HG03025 (cell line): ENCODE data around the gene MEX3A.
"Not testable (repeated sequence)": the region's sequence is repeated elsewhere in the genome, so short reads cannot be mapped to it uniquely, and the experiment has no call there.

ENCODE experiments used
- ATAC-seq: cut with Tn5 transposase; IDR thresholded peaks from one replicate; pipeline ENCODE4 v1.9.1; 2021; ENCODE audit warnings: mild to moderate bottlenecking, moderate library complexity; ENCODE audit not compliant: unreplicated experiment, low FRiP score

Gene MEX3A

DNA sequence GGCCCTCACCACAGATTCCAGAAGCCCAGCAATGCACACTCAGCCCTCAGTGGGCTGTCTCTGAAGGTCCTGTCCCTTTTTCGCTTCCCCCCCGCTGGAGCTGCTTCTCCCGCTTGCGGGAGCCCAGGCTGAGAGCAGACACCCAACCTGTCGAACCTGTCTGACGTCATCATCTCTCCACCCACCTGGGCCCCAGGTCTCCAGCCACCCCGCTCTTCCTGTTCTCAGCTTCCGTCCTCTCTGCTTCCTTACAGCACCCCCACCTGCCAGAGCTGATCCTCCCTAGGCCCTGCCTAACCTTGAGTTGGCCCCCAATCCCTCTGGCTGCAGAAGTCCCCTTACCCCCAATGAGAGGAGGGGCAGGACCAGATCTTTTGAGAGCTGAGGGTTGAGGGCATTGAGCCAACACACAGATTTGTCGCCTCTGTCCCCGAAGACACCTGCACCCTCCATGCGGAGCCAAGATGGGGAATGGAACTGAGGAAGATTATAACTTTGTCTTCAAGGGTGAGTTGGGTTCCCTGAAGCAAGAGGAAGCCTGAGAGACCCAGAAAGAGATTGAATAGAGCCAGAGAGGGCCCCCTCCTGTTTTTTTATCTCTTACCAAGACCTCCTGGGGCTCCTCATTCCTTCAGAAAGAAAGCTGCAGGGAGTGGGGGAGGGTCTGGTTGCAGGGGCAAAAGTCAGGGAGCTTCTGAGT lies 21.2 kb downstream of the MEX3A start, which contains the start of gene RAB25:
TSS of gene RAB25 (plus strand) at position 224 of the 700 bp plus-strand sequence. CDS start at position 465, 241 bp downstream.
- ATAC-seq, result no peak

- no peak for ATAC-seq
These were observed 25.9 kb downstream of the MEX3A start for GRCh38 chr1:156056326-156056849.

GRCh38 chr1:156055281-156056048 lies 26.8 kb downstream of the MEX3A start:
- no peak for ATAC-seq

- ATAC-seq, result peak; percentile 64
These were observed 27.6 kb downstream of the MEX3A start, which contains the start of gene LAMTOR2 for GRCh38 chr1:156054500-156055280. TSS of gene LAMTOR2 (plus strand) at chr1:156054782. CDS start at chr1:156054890, 108 bp downstream.

- no peak for ATAC-seq
These were observed 28.3 kb downstream of the MEX3A start, which contains the start of gene UBQLN4 for GRCh38 chr1:156053768-156054499. TSS of gene UBQLN4 (minus strand) at chr1:156053798. CDS start at chr1:156053701, 97 bp downstream.

GRCh38 chr1:156052862-156053767 lies 29.1 kb downstream of the MEX3A start:
- no peak for ATAC-seq

DNA sequence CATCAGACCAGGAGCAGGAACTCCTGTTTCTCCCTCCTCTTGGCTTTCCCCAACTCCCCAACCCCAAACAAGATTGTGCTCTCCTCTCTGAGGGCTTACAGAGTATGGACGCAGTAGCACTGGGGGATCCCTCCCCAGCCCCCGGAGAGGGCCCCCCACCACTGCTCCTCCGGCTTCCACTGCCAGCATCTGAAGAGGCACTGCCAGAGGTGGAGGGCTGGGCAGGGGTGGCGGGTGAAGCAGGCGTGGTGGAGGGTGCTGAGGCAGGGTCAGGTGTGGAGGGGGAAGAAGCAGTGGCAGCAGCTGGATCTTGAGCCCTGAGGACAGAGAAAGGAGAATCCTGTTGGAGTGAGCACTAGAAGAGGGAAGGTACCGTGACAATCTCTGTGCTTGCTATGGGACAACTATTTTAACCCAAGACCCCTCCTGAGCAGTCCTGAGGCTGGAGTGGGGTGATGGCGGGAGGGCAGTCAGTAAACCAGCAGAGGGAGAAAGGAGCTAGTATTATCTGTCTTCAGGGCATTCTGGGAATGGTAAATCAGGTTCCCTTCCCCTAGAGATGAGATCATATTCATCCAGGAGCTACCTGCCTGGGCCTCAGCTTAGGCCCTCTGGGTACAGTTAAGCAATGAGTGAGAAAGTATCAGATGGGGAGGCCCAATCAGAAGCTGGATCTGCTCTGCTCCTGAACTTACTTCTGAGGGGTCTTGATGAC lies 31.1 kb downstream of the MEX3A start:
- ATAC-seq, result no peak

DNA sequence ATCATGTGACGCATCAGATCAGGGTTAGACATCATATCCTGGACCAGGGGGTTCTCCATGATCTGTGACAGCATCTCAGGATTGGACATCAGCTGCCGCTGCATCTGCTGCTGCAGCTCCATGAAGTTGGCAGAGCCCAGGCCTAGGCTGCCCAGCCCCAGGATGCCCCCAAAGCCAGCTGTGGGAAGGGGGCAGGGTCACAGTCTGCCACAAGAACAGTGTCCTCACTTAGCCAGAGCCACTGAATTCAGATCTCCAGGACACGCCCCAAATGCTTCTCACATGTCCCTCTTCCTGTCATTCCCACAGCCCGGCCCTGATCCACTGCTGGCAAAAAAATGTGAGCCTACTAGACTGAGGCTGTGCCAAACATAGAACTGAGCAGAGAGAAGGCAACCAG lies 31.9 kb downstream of the MEX3A start:
- ATAC-seq, result no peak

- ATAC-seq, result no peak
These were observed 33.5 kb downstream of the MEX3A start for GRCh38 chr1:156048663-156049258.

DNA sequence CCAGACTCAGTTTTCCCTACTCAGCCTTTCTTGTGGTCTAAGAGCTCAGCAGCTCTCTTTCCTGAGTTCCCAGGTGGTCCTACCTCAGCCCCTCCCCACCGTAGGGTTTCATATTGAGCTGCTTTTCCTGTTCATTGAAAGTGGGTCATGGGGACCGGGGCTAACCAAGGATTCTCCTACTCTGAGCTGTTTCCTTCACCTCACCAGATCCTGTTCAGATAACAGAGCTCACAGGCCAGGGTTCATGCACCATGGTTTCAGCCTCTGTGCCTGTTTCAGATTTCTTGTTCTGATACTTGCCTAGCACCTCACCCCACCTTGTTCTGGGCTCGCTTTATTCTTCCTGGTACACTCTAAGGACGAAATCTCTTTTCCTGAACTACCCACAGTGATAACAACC lies 37.2 kb downstream of the MEX3A start:
- no peak for ATAC-seq

- no peak for ATAC-seq
These were observed 39.4 kb downstream of the MEX3A start for GRCh38 chr1:156042828-156043227.

DNA sequence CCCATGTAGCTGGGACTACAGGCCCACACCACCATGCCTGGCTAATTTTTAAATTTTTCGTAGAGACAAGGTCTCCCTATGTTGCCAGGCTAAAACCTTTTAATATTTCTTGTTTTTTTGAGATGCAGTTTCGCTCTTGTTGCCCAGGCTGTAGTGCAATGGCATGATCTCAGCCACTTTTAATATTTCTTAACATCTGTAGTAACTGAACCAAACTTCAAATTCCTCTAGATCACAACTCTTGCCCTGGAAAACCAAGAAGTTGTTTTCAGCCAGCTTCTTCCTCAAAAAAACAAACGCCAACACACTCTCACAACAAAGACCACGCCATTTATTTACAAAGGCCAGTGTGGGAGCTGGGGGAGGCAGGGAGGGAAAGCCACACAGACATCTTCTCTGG lies 47.3 kb downstream of the MEX3A start:
- not testable (repeated sequence) for ATAC-seq

- ATAC-seq, result no peak
These were observed 49.3 kb downstream of the MEX3A start for GRCh38 chr1:156033011-156033410.

DNA sequence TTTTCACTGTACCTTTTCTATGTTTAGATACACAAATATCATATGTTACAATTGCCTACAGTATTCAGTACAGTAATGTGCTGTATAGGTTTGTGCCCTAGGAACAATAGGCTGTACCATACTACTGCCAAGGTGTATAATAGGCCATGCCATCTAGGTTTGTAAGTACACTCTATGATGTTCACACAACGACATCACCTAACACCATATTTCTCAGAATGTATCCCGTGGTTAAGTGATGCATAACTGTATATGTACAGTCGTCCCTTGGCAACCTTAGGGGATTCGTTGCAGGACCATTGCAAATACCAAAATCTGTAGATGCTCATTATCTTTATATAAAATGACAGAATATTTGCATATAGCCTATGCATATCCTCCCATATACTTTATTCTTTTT lies 55.7 kb downstream of the MEX3A start:
- ATAC-seq, result no peak

- no peak for ATAC-seq
These were observed 56.4 kb downstream of the MEX3A start for GRCh38 chr1:156025876-156026275.

DNA sequence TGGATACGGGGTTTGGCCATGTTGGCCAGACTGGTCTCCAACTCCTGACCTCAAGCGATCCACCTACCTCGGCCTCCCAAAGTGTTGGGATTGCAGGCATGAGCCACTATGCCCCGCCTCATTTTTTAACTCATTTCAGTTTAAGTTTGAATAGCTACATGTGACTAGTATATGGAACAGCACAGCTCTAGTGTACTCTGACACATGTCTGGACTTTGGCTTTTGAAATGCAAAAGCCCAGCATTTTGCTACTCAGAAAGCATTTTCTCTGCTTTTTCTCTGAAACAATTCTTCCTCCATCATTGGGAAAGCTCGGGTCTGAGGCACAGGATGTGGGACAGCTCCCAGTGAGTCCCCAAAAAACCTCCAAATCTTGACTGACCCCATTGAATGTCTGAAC lies 57.5 kb downstream of the MEX3A start:
- no peak for ATAC-seq
